NT2/D1 (cell line): ENCODE measurements around the gene EPGN.

Source experiments
- DNase-seq: peaks from one replicate; pipeline ENCODE4 v3.0.0-alpha.2; 2011; ENCODE audit warnings: low read depth, low spot score
- H3K27me3 ChIP-seq: 2 replicates; pipeline ENCODE4 v1.6.0; 2011; ENCODE audit warnings: mild to moderate bottlenecking; ENCODE audit not compliant: insufficient read length, insufficient read depth
- H3K36me3 ChIP-seq: 2 replicates; pipeline ENCODE4 v1.6.1; 2011; ENCODE audit warnings: mild to moderate bottlenecking, low read length, mixed read lengths; ENCODE audit not compliant: insufficient read depth, insufficient read length
- H3K4me1 ChIP-seq: 2 replicates; pipeline ENCODE4 v1.5.1; 2011; ENCODE audit not compliant: insufficient read depth, insufficient read length
- H3K4me3 ChIP-seq: 2 replicates; pipeline ENCODE4 v1.5.1; 2011; ENCODE audit warnings: low read depth; ENCODE audit not compliant: insufficient read length
- H3K9ac ChIP-seq: 2 replicates; pipeline ENCODE4 v1.6.0; 2011; ENCODE audit warnings: low read depth; ENCODE audit not compliant: insufficient read length
- H3K9me3 ChIP-seq: 2 replicates; pipeline ENCODE4 v1.5.1; 2011; ENCODE audit warnings: mild to moderate bottlenecking, low read length; ENCODE audit not compliant: insufficient read depth
- SUZ12 ChIP-seq: IDR thresholded peaks from 2 replicates; pipeline ENCODE4 v1.6.1; 2011; ENCODE audit not compliant: insufficient read length, insufficient read depth; ENCODE audit errors: extremely low read depth
- YY1 ChIP-seq: IDR thresholded peaks from 2 replicates; pipeline ENCODE4 v1.6.1; 2011; ENCODE audit not compliant: insufficient read length, insufficient read depth
- ZNF274 ChIP-seq: IDR thresholded peaks from 2 replicates; pipeline ENCODE4 v1.6.1; 2011; ENCODE audit warnings: mild to moderate bottlenecking, low read depth, low read length

EPGN gene, protein sequence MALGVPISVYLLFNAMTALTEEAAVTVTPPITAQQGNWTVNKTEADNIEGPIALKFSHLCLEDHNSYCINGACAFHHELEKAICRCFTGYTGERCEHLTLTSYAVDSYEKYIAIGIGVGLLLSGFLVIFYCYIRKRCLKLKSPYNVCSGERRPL

DNA sequence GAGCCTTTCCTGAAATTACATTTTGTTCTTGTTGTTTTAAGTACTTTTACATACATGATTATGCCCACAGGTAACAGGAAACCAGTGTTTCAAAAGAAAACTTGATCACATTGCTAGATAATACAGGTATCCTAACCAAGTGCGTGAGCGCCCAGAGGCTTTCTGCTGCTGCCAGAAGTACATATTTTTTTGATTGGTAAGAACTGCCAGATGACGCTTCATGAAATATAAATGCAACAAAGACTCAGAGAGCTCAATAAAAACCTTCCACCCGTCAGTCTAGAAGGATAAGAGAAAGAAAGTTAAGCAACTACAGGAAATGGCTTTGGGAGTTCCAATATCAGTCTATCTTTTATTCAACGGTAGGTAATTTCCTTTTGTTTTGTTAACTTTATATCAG is at the start of gene EPGN:
TSS of gene EPGN (plus strand) at position 256 of the 400 bp plus-strand sequence. CDS start at position 320, 64 bp downstream.
- H3K36me3 ChIP-seq: no peaks in the 10 kb centered on the region
- DNase-seq: no peak
- no peaks in the 10 kb centered on the region for H3K27me3 ChIP-seq
- no peaks in the 10 kb centered on the region for H3K4me1 ChIP-seq
- H3K9ac ChIP-seq: no peak within 1 kb of the TSS
- H3K9me3 ChIP-seq: no peaks in the 10 kb centered on the region
- H3K4me3 ChIP-seq: no peak within 1 kb of the TSS
- TF ChIP-seq YY1 (no peak), SUZ12 (no peak), ZNF274 (no peak)

DNA sequence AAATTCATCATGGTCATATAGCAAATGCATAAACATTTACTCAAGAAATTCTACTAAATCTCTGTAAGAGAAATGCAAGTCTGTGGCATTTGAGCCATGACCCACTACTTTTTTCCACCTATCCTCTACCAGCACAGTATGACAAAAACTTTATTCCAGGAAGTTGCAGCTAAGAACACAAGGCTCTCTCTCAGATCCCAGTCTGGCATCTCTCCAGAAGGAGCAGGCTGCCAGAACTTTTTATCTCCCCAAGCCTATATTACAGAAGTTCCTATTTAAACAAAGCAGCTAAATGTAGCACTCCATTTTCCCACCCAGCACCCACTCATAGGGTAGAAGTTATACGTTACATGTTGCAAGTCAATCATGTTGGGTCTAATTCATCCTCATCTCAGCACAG is 49.3 kb upstream of the EPGN start:
- no peaks in the 10 kb centered on the region for H3K27me3 ChIP-seq
- H3K9ac ChIP-seq: no peak overlapping the region
- no peaks in the 10 kb centered on the region for H3K4me1 ChIP-seq
- no peaks in the 10 kb centered on the region for H3K9me3 ChIP-seq
- no peaks in the 10 kb centered on the region for H3K36me3 ChIP-seq
- no peak overlapping the region for H3K4me3 ChIP-seq
- DNase-seq: no peak
- no peak for TF ChIP-seq YY1
- no peak for TF ChIP-seq SUZ12
- no peak for TF ChIP-seq ZNF274

- no peaks in the 10 kb centered on the region for H3K9me3 ChIP-seq
- H3K27me3 ChIP-seq: no peaks in the 10 kb centered on the region
- no peak overlapping the region for H3K4me3 ChIP-seq
- H3K4me1 ChIP-seq: no peaks in the 10 kb centered on the region
- H3K36me3 ChIP-seq: no peaks in the 10 kb centered on the region
- DNase-seq: no peak
- H3K9ac ChIP-seq: no peak overlapping the region
- no peak for TF ChIP-seq YY1
- no peak for TF ChIP-seq ZNF274
- no peak for TF ChIP-seq SUZ12
These were observed 48.2 kb upstream of the EPGN start for GRCh38 chr4:74260036-74260435.

DNA sequence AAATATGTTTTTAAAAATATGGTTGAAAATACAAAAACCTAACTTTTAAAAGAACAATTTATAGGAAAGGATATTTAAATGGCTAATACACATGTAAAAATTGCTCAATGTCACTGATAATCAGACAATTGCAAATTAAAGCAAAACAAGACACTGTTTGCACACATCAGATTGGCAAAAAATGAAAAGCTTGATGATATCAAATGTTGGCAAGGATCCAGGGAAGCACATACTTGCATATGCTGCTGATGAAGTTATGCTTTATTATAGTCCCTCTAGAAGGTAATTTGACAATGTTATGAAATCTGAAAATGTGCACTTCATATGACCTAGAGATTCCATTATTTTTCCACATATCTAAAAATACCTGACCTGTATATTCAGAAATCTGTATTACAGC is 45.7 kb upstream of the EPGN start:
- no peak for DNase-seq
- Histone ChIP-seq H3K4me1 (no peaks in the 10 kb centered on the region), H3K9me3 (no peaks in the 10 kb centered on the region), H3K9ac (no peak overlapping the region), H3K27me3 (no peaks in the 10 kb centered on the region), H3K4me3 (no peak overlapping the region), H3K36me3 (no peaks in the 10 kb centered on the region)
- TF ChIP-seq ZNF274 (no peak), YY1 (no peak), SUZ12 (no peak)

GRCh38 chr4:74263551-74263950 is 44.7 kb upstream of the EPGN start:
- TF ChIP-seq YY1 (no peak), SUZ12 (no peak), ZNF274 (no peak)
- DNase-seq: no peak

DNA sequence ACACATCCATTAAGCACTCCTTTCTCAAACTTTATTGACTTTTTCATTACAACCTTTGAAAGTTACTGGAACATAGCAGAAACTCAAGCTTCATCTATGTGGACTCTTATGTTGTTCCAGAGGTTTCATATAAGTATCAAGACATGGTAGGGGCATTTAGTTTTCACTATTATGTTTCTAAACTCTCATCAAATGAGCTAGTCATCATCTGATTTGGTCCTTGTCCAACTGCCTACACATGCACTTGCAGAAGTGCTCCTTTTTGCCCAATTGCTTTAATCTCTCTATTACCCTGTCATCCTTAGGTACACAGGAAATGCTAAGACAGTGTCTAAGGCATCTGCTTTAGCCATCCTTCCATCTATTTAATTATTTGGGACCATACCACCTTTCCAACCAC is 42.2 kb upstream of the EPGN start:
- DNase-seq: no peak
- Histone ChIP-seq H3K27me3 (no peaks in the 10 kb centered on the region), H3K9ac (no peak overlapping the region), H3K4me3 (no peak overlapping the region), H3K9me3 (no peaks in the 10 kb centered on the region), H3K4me1 (no peaks in the 10 kb centered on the region), H3K36me3 (no peaks in the 10 kb centered on the region)
- TF ChIP-seq ZNF274: no peak
- no peak for TF ChIP-seq SUZ12
- no peak for TF ChIP-seq YY1

More at GRCh38 chr4:74263551-74263950, 44.7 kb upstream of the EPGN start:
- no peaks in the 10 kb centered on the region for H3K4me1 ChIP-seq
- H3K4me3 ChIP-seq: no peak overlapping the region
- H3K36me3 ChIP-seq: no peaks in the 10 kb centered on the region
- no peaks in the 10 kb centered on the region for H3K9me3 ChIP-seq
- H3K9ac ChIP-seq: no peak overlapping the region
- no peaks in the 10 kb centered on the region for H3K27me3 ChIP-seq

- H3K4me3 ChIP-seq: no peak overlapping the region
- H3K27me3 ChIP-seq: no peaks in the 10 kb centered on the region
- TF ChIP-seq YY1: no peak
- TF ChIP-seq ZNF274: no peak
- no peak for TF ChIP-seq SUZ12
- H3K4me1 ChIP-seq: no peaks in the 10 kb centered on the region
- no peaks in the 10 kb centered on the region for H3K9me3 ChIP-seq
- H3K36me3 ChIP-seq: no peaks in the 10 kb centered on the region
- H3K9ac ChIP-seq: no peak overlapping the region
- DNase-seq: no peak
These were observed 40.2 kb upstream of the EPGN start for GRCh38 chr4:74267998-74268606.
